Stomach (tissue), 4 donors: ENCODE data around the gene RASD2.

Experiments used
- CTCF ChIP-seq, 7 experiments: fragments of 450-650 bp in 4 of 7; fragments of 200-600 bp in 3 of 7; sonication (generic) in 3 of 7; IDR thresholded peaks; one replicate each; pipeline ENCODE4 v1.5.1; 2016 to 2019; ENCODE audit warnings: antibody characterized with exemption in 7 of 7, control low read depth in 2 of 7, mild to moderate bottlenecking in 1 of 7
- EP300 ChIP-seq: sonication (generic); formaldehyde crosslinking; IDR thresholded peaks from one replicate; pipeline ENCODE4 v1.6.1; 2017; ENCODE audit warnings: antibody characterized with exemption
- POLR2AphosphoS5 ChIP-seq, 3 donors: sonication (generic); formaldehyde crosslinking; IDR thresholded peaks; one replicate each; pipeline ENCODE4 v1.6.1; 2016; ENCODE audit warnings: antibody characterized with exemption in 3 of 3

GRCh38 chr22:35519306-35520000 is 21.2 kb upstream of the RASD2 start:
- TF ChIP-seq CTCF (IDR thresholded peaks at IDR 0.05) (no peak), POLR2AphosphoS5 (IDR thresholded peaks at IDR 0.05) (no peak), EP300 (no peak)
